H9 (cell line): Measurements from ENCODE around the gene SUPT5H. TPM values are rescaled to one million over a fixed set of nuclear protein-coding genes. Genes with fewer than 3 reads are reported as not detected.

Source experiments
- DNase-seq: peaks from one replicate; pipeline ENCODE4 v3.0.0-alpha.2; 2017
- H2AFZ ChIP-seq: one replicate; pipeline ENCODE4 v1.6.1; 2013; ENCODE audit warnings: mild to moderate bottlenecking, low read length, control low read depth, moderate library complexity
- H2AK5ac ChIP-seq: 2 replicates; pipeline ENCODE4 v1.6.1; 2013; ENCODE audit warnings: low read length, control low read depth, mixed read lengths; ENCODE audit not compliant: insufficient read length
- H2BK120ac ChIP-seq: one replicate; pipeline ENCODE4 v1.6.1; 2013; ENCODE audit warnings: low read depth, mild to moderate bottlenecking, low read length, control low read depth, inconsistent platforms; ENCODE audit not compliant: poor library complexity, severe bottlenecking
- H2BK12ac ChIP-seq: 2 replicates; pipeline ENCODE4 v1.6.1; 2013; ENCODE audit warnings: low read length, control low read depth, mixed read lengths, low read depth; ENCODE audit not compliant: insufficient read length
- H2BK15ac ChIP-seq: 2 replicates; pipeline ENCODE4 v1.6.1; 2013; ENCODE audit warnings: low read depth, low read length, control low read depth
- H2BK20ac ChIP-seq: one replicate; pipeline ENCODE4 v1.6.1; 2013; ENCODE audit warnings: low read depth, mild to moderate bottlenecking, low read length, control low read depth, inconsistent platforms; ENCODE audit not compliant: poor library complexity, severe bottlenecking
- H2BK5ac ChIP-seq: 2 replicates; pipeline ENCODE4 v1.6.1; 2013; ENCODE audit warnings: low read length, control low read depth, mixed read lengths; ENCODE audit not compliant: insufficient read length
- H3K14ac ChIP-seq: 2 replicates; pipeline ENCODE4 v1.6.1; 2013; ENCODE audit warnings: low read length, control low read depth; ENCODE audit not compliant: insufficient read depth
- H3K18ac ChIP-seq: 2 replicates; pipeline ENCODE4 v1.6.1; 2013; ENCODE audit warnings: low read depth, mild to moderate bottlenecking, mixed read lengths, low read length, control low read depth; ENCODE audit not compliant: insufficient read length
- H3K23ac ChIP-seq: 2 replicates; pipeline ENCODE4 v1.6.1; 2013; ENCODE audit warnings: low read length, control low read depth, mixed read lengths, low read depth; ENCODE audit not compliant: insufficient read length
- H3K23me2 ChIP-seq: 2 replicates; pipeline ENCODE4 v1.6.1; 2013; ENCODE audit warnings: low read depth, mild to moderate bottlenecking, mixed read lengths, low read length, control low read depth; ENCODE audit not compliant: insufficient read length, poor library complexity, severe bottlenecking
- H3K27ac ChIP-seq: 2 replicates; pipeline ENCODE4 v1.5.1; 2013; ENCODE audit warnings: low read length, control low read depth, mixed read lengths, low read depth; ENCODE audit not compliant: insufficient read length
- H3K27me3 ChIP-seq: 2 replicates; pipeline ENCODE4 v1.6.1; 2013; ENCODE audit warnings: low read length, control low read depth, inconsistent platforms; ENCODE audit not compliant: insufficient read depth
- H3K4ac ChIP-seq: 2 replicates; pipeline ENCODE4 v1.6.1; 2013; ENCODE audit warnings: low read depth, mild to moderate bottlenecking, control low read depth, inconsistent platforms, low read length, moderate library complexity
- H3K4me1 ChIP-seq: 2 replicates; pipeline ENCODE4 v1.6.1; 2013; ENCODE audit warnings: low read length, control low read depth, inconsistent platforms; ENCODE audit not compliant: insufficient read depth
- H3K4me2 ChIP-seq: 2 replicates; pipeline ENCODE4 v1.6.1; 2013; ENCODE audit warnings: low read length, control low read depth, mixed read lengths; ENCODE audit not compliant: insufficient read length, insufficient read depth
- H3K56ac ChIP-seq: 2 replicates; pipeline ENCODE4 v1.6.1; 2013; ENCODE audit warnings: low read depth, mild to moderate bottlenecking, mixed read lengths, low read length, control low read depth; ENCODE audit not compliant: insufficient read length
- H3K79me1 ChIP-seq: 2 replicates; pipeline ENCODE4 v1.6.1; 2013; ENCODE audit warnings: low read depth, mild to moderate bottlenecking, moderate library complexity, low read length, control low read depth, inconsistent platforms; ENCODE audit not compliant: insufficient read depth, poor library complexity, severe bottlenecking
- H3K79me2 ChIP-seq: 2 replicates; pipeline ENCODE4 v1.6.1; 2013; ENCODE audit warnings: low read length, control low read depth, inconsistent platforms; ENCODE audit not compliant: insufficient read depth
- H3K9ac ChIP-seq: 2 replicates; pipeline ENCODE4 v1.6.1; 2013; ENCODE audit warnings: low read length, control low read depth, mixed read lengths; ENCODE audit not compliant: insufficient read length; ENCODE audit errors: extremely low read depth
- H3K9me3 ChIP-seq: one replicate; pipeline ENCODE4 v1.6.1; 2013; ENCODE audit warnings: low read depth, low read length, inconsistent platforms; ENCODE audit not compliant: control insufficient read depth
- H3T11ph ChIP-seq: one replicate; pipeline ENCODE4 v1.6.1; 2013; ENCODE audit warnings: mild to moderate bottlenecking, low read length, control low read depth, inconsistent platforms
- H4K20me1 ChIP-seq: one replicate; pipeline ENCODE4 v1.6.1; 2013; ENCODE audit not compliant: control insufficient read depth, insufficient read length, insufficient read depth
- H4K5ac ChIP-seq: 2 replicates; pipeline ENCODE4 v1.6.1; 2013; ENCODE audit warnings: low read depth, mild to moderate bottlenecking, mixed read lengths, low read length, control low read depth; ENCODE audit not compliant: insufficient read length
- H4K8ac ChIP-seq: replicated peaks from 2 replicates; pipeline ENCODE4 v1.6.1; 2013; ENCODE audit warnings: low read length, control low read depth, mixed read lengths, low read depth; ENCODE audit not compliant: insufficient read length
- H4K91ac ChIP-seq: 2 replicates; pipeline ENCODE4 v1.6.1; 2013; ENCODE audit warnings: low read depth, mild to moderate bottlenecking, moderate library complexity, mixed read lengths, low read length, control low read depth; ENCODE audit not compliant: insufficient read length
- H3K27ac Mint-ChIP-seq, 3 experiments: 2 replicates in 2 of 3; 3 replicates in 1 of 3; pipeline ENCODE4 v1.8.0; 2020 to 2021; ENCODE audit warnings: mixed read lengths in 3 of 3, mild to moderate bottlenecking in 1 of 3, moderate library complexity in 1 of 3
- H3K27me3 Mint-ChIP-seq: 2 replicates; pipeline ENCODE4 v1.8.0; 2021; ENCODE audit warnings: low read depth, mild to moderate bottlenecking, moderate library complexity, mixed read lengths
- H3K36me3 Mint-ChIP-seq, 3 experiments: 2 replicates in 2 of 3; 3 replicates in 1 of 3; pipeline ENCODE4 v1.8.0; 2020 to 2021; ENCODE audit warnings: low read depth in 3 of 3, mixed read lengths in 3 of 3; ENCODE audit not compliant: insufficient read depth in 1 of 3
- H3K4me1 Mint-ChIP-seq, 2 experiments: 2 replicates each; pipeline ENCODE4 v1.8.0; 2020; ENCODE audit warnings: mixed read lengths in 2 of 2
- H3K4me3 Mint-ChIP-seq, 2 experiments: 2 replicates in 1 of 2; 3 replicates in 1 of 2; pipeline ENCODE4 v1.8.0; 2020 to 2021; ENCODE audit warnings: mild to moderate bottlenecking in 2 of 2, mixed read lengths in 2 of 2, moderate library complexity in 1 of 2
- H3K9me3 Mint-ChIP-seq, 2 experiments: 2 replicates in 1 of 2; 3 replicates in 1 of 2; pipeline ENCODE4 v1.8.0; 2020; ENCODE audit warnings: mild to moderate bottlenecking in 2 of 2, mixed read lengths in 2 of 2, moderate library complexity in 1 of 2
- CTCF ChIP-seq: fragments of 200-600 bp; sonication (generic); conservative IDR thresholded peaks from 3 replicates; pipeline ENCODE4 v1.8.0; 2021; ENCODE audit warnings: antibody characterized with exemption, mild to moderate bottlenecking
- WGBS: extraction: QIAGEN DNeasy Blood & Tissue Kit; methylation state at CpG from one replicate; pipeline ENCODE4 v1.1.7; 2013; ENCODE audit warnings: missing lambda C conversion rate, low lambda C conversion rate, mixed read lengths; ENCODE audit not compliant: insufficient read length; ENCODE audit errors: extremely low coverage; 5-methylcytosine and 5-hydroxymethylcytosine counted together
- total RNA-seq: library from RNA; stranded (reverse); gene quantifications from 2 replicates; pipeline ENCODE4 v1.2.1, GENCODE V29; 2021

SUPT5H gene
- total RNA-seq, 1 experiment from 2014 or later = 145 TPM

- Histone ChIP-seq H2BK15ac (no peak overlapping the region), H2BK20ac (no peak overlapping the region), H3K4me2 (no peak overlapping the region), H3K9ac (no peak overlapping the region), H2AFZ (no peak overlapping the region), H4K5ac (no peak overlapping the region), H2BK12ac (no peak overlapping the region), H3K79me2 (peaks cover 12% of the 10 kb centered on the region), H3K14ac (no peak overlapping the region), H3K79me1 (peaks cover 12% of the 10 kb centered on the region), H3K56ac (no peak overlapping the region), H2AK5ac (no peak overlapping the region), H4K91ac (no peak overlapping the region), H3K18ac (no peak overlapping the region), H3K23ac (no peak overlapping the region), H4K8ac (no peak overlapping the region), H3K27me3 (no peaks in the 10 kb centered on the region), H3K27ac (no peak overlapping the region), H3T11ph (no peak overlapping the region), H2BK5ac (no peak overlapping the region), H4K20me1 (no peaks in the 10 kb centered on the region), H3K4ac (no peak overlapping the region), H3K4me1 (no peaks in the 10 kb centered on the region), H3K23me2 (peaks cover 10% of the 10 kb centered on the region), H3K9me3 (no peaks in the 10 kb centered on the region), H2BK120ac (no peak overlapping the region)
- no peaks in the 10 kb centered on the region; a peak in 1 of 5 replicates for H3K9me3 Mint-ChIP-seq
- H3K27me3 Mint-ChIP-seq = no peaks in the 10 kb centered on the region
- H3K4me3 Mint-ChIP-seq = peak overlapping the region; percentile 68 to 95; a peak in 3 of 5 replicates
- WGBS = no CpG with 5 or more reads among the region's 6 CpGs
- no peak for DNase-seq
- H3K36me3 Mint-ChIP-seq = peaks cover 30 to 60% (median 49%) of the 10 kb centered on the region in 3 experiments; a peak in 6 of 7 replicates
- no peak for TF ChIP-seq CTCF
- no peak overlapping the region for H3K27ac Mint-ChIP-seq
- peaks cover 17 to 21% of the 10 kb centered on the region in 2 experiments for H3K4me1 Mint-ChIP-seq
These were observed 37.8 kb downstream of the SUPT5H start for GRCh38 chr19:39483141-39483540.
